ENCODE measurements around the gene SYNPO.

SYNPO gene, protein sequence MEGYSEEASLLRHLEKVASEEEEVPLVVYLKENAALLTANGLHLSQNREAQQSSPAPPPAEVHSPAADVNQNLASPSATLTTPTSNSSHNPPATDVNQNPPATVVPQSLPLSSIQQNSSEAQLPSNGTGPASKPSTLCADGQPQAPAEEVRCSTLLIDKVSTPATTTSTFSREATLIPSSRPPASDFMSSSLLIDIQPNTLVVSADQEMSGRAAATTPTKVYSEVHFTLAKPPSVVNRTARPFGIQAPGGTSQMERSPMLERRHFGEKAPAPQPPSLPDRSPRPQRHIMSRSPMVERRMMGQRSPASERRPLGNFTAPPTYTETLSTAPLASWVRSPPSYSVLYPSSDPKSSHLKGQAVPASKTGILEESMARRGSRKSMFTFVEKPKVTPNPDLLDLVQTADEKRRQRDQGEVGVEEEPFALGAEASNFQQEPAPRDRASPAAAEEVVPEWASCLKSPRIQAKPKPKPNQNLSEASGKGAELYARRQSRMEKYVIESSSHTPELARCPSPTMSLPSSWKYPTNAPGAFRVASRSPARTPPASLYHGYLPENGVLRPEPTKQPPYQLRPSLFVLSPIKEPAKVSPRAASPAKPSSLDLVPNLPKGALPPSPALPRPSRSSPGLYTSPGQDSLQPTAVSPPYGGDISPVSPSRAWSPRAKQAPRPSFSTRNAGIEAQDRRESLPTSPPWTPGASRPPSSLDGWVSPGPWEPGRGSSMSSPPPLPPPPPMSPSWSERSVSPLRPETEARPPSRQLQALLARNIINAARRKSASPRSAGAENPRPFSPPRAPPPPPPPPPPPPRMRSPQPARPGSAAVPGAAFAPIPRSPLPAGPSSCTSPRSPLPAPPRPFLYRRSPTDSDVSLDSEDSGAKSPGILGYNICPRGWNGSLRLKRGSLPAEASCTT

DNA sequence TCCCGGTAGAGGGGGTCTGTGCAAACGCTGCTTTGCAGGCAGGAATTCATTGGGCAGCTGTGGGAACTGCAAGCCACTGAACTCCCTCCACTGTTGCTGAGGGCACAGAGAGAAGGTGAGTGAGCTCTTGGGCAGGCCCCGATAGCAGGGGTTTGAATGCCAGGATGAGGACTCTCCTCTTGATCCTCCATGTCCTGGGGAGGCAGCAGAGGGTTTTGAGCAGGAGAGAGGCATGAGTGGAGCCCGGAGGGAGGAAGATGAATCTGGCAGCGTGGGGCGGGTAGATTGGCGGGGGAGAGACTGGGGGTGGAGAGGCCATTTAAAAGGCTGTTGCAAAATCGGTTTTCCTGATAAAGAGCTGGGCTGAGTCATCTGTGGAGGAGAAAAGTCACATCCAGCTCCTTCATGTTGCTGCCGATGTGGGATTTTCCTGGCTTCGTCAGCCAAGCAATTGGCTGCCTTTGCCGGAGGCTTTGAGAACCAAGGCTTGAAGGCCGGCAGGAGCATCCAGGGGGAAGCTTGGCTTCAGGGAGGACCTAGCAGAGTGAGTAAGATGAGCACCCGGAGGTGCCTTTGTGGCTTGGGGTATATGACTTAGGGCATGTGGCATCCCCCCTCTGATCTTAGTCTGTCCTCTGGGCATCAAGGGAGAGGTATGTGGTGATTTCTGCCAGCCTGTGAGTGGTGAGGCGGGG lies at the start of gene SYNPO:
SYNPO (plus strand) TSS at position 350 of the 695 bp plus-strand sequence. CDS start 7,616 bp downstream, outside the sequence.
- peak; percentile 92 for DNase-seq (ENCODE audit: low read depth, low spot score)
- in situ Hi-C loops (cut with HindIII; ENCODE audit: low sequenced_read_pairs), result no loop called here
- peak within 1 kb of the TSS; percentile 48 for H3K4me3 ChIP-seq (ENCODE audit: low read depth, low read length)
- TF ChIP-seq, protein P1, sequence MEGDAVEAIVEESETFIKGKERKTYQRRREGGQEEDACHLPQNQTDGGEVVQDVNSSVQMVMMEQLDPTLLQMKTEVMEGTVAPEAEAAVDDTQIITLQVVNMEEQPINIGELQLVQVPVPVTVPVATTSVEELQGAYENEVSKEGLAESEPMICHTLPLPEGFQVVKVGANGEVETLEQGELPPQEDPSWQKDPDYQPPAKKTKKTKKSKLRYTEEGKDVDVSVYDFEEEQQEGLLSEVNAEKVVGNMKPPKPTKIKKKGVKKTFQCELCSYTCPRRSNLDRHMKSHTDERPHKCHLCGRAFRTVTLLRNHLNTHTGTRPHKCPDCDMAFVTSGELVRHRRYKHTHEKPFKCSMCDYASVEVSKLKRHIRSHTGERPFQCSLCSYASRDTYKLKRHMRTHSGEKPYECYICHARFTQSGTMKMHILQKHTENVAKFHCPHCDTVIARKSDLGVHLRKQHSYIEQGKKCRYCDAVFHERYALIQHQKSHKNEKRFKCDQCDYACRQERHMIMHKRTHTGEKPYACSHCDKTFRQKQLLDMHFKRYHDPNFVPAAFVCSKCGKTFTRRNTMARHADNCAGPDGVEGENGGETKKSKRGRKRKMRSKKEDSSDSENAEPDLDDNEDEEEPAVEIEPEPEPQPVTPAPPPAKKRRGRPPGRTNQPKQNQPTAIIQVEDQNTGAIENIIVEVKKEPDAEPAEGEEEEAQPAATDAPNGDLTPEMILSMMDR (IDR thresholded peaks at IDR 0.05; ENCODE audit: low read depth, low read length), result peak; percentile 2

DNA sequence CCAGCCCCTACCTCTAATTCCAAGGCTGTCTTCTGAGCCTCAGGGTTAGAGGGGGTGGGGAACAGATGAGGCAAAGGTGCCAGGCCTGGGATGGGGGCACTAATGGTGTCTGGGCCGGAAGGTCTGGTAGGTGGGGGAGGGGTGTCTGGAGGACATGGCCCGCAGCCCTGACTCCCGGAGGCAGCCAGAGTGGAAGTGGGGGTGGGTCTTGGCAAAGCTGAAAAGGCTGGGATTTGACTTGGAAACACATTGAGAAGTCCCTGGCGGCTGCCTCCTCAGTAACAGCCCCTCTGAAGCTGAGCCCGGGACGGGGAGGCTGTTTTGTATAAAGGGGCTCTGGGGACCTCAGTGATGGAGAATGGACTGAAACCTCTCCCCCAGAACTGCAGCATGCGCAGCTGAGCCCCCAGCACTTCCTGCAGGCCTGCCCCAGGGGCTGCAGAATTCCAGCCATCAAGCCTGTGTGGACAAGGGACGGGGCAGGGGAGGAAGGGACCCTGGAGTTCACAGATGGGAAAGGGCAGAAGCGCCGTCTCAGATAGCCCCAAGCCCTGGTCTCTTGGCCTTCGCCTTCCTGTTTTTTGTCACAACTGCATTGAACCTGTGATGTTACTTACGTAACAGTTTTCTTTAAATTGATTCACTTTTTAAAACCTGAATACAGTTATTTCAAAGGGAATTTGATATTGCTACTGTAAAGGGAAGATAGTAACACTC lies 49.3 kb upstream of the SYNPO start:
- in situ Hi-C loops (cut with HindIII; ENCODE audit: low sequenced_read_pairs), result no loop called here
- no peak for DNase-seq (ENCODE audit: low read depth, low spot score)
- TF ChIP-seq, protein P1 (IDR thresholded peaks at IDR 0.05; ENCODE audit: low read depth, low read length), result no peak
- no peak overlapping the region for H3K4me3 ChIP-seq (ENCODE audit: low read depth, low read length)

DNA sequence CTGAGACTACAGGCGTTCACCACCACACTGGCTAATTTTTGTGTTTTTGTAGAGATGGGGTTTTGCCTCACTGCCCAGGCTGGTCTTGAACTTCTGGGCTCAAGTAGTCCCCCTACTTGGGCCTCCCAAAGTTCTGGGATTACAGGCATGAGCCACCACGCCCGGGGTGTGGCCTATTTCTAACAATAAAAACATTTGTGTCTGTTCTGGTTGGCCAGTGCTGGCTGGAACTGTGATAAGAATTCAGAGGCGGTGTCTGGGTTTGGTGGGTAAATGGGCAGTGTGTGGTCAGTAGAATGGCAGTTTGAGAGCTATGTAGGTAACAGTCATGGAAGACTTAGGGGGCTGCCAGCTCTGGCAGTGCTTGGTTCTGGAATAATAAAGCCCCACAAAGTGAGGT lies 46.9 kb upstream of the SYNPO start:
- H3K4me3 ChIP-seq (ENCODE audit: low read depth, low read length), result no peak overlapping the region
- in situ Hi-C loops (cut with HindIII; ENCODE audit: low sequenced_read_pairs), result no loop called here
- DNase-seq (ENCODE audit: low read depth, low spot score), result no peak
- TF ChIP-seq, protein P1 (IDR thresholded peaks at IDR 0.05; ENCODE audit: low read depth, low read length), result no peak

DNA sequence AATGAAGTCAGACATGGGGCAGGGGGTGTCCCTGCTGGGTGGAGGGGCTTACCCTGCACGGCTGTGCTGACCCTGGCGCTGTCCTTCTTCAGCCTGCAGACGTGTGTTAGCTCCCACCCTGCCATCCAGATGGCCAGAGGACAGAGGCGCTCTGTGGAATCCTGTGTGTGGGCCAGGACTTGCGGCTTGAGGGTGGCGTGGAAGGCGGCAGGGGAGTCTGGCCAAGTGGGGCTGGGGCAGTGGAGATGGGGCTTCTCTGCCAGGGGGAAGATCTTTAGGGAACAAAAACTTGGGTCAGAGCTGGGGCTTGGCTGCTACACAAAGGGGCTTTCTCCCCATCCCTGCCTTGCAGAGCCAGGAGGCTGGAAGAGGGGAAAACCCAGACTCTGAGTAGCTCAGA lies 46.5 kb upstream of the SYNPO start:
- no peak for DNase-seq (ENCODE audit: low read depth, low spot score)
- in situ Hi-C loops (cut with HindIII; ENCODE audit: low sequenced_read_pairs), result no loop called here
- TF ChIP-seq, protein P1 (IDR thresholded peaks at IDR 0.05; ENCODE audit: low read depth, low read length), result no peak
- no peak overlapping the region for H3K4me3 ChIP-seq (ENCODE audit: low read depth, low read length)

DNA sequence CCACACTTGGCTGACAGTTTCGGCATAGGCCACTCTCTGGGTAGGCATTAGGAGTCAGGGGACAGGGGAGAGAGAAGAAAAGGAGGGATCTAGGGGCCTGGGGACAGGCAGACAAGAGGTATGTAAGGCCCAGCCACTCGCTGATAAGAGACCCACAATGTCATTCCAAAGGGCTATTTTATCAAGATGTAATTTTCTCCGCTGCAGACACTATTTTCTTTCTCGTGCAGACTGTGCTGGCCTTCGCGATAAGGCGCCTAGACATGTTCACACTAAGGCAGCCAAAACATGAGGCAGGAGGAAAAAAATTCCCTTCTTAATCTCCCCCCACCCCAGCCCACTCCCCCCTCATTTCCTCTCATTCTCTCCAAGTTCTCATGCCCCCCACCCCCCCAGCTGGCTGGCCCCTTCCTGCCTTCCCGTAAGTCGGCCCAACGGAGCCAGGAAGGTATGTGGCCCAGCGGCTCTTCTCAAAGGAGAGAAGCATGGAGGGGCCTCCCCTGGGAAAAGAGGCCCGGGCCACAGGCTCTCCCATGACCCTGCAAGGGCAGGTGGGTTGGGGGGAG lies 44.9 kb upstream of the SYNPO start:
- peak; percentile 27 for DNase-seq (ENCODE audit: low read depth, low spot score)
- no peak overlapping the region for H3K4me3 ChIP-seq (ENCODE audit: low read depth, low read length)
- TF ChIP-seq, protein P1 (IDR thresholded peaks at IDR 0.05; ENCODE audit: low read depth, low read length), result no peak
- in situ Hi-C loops (cut with HindIII; ENCODE audit: low sequenced_read_pairs), result no loop called here

Measured in astrocyte of the spinal cord (primary cell).